Measurements from ENCODE around the gene FGFR3. TPM values are rescaled to one million over a fixed set of nuclear protein-coding genes. Genes with fewer than 3 reads are reported as not detected.

The FGFR3 gene
- total RNA-seq, 1 donor from 2014 or later = 32.1 TPM

DNA sequence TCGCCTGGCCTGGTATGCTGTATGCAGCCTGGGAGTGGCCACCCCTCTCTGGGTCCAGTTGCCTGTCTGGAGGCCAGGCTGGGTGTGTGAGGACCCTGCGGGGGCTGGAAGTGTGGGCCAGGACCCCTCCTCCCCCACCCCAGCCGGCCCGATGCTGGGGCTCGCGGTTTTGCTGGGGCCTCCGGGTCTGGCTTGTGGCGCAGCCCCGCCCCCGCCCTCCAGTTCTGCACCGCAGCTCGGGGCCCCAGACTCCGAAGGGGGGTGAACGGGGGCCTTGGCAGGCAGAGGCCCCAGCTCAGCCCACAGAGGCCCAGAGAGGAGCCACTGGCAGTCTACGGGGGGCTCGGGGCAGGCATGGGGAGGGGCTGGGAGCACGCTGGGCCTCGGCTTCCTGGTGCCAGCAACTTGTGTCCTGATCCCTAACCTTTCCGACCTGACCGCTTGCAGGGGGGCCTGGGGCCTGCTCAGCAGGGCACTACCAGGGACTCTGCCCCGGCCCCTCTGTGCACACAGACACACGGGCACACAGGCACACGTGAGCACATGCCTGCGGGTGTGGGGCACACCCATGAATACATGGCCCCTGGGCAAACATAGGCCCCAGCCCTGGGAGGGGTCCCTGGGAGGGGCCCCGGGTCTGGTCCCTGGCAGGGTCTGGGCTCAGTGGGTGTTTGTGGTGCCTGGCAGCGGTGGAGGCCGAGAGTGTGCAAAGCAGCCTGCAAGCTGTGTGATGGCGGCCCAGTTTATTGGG lies 21.4 kb upstream of the FGFR3 start:
- no peak overlapping the region for H3K4me3 ChIP-seq
- H3K36me3 ChIP-seq = no peaks in the 10 kb centered on the region
- intact Hi-C loops (cut with DNase I) = no loop called here
- H3K27ac ChIP-seq = no peak overlapping the region
- no peak for ATAC-seq
- no peaks in the 10 kb centered on the region for H3K9me3 ChIP-seq
- TF ChIP-seq, protein P1, sequence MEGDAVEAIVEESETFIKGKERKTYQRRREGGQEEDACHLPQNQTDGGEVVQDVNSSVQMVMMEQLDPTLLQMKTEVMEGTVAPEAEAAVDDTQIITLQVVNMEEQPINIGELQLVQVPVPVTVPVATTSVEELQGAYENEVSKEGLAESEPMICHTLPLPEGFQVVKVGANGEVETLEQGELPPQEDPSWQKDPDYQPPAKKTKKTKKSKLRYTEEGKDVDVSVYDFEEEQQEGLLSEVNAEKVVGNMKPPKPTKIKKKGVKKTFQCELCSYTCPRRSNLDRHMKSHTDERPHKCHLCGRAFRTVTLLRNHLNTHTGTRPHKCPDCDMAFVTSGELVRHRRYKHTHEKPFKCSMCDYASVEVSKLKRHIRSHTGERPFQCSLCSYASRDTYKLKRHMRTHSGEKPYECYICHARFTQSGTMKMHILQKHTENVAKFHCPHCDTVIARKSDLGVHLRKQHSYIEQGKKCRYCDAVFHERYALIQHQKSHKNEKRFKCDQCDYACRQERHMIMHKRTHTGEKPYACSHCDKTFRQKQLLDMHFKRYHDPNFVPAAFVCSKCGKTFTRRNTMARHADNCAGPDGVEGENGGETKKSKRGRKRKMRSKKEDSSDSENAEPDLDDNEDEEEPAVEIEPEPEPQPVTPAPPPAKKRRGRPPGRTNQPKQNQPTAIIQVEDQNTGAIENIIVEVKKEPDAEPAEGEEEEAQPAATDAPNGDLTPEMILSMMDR (IDR thresholded peaks at IDR 0.05) = no peak
- H3K4me1 ChIP-seq = peaks cover 3% of the 10 kb centered on the region
- no peak for DNase-seq
- H3K27me3 ChIP-seq = peaks cover 5% of the 10 kb centered on the region

DNA sequence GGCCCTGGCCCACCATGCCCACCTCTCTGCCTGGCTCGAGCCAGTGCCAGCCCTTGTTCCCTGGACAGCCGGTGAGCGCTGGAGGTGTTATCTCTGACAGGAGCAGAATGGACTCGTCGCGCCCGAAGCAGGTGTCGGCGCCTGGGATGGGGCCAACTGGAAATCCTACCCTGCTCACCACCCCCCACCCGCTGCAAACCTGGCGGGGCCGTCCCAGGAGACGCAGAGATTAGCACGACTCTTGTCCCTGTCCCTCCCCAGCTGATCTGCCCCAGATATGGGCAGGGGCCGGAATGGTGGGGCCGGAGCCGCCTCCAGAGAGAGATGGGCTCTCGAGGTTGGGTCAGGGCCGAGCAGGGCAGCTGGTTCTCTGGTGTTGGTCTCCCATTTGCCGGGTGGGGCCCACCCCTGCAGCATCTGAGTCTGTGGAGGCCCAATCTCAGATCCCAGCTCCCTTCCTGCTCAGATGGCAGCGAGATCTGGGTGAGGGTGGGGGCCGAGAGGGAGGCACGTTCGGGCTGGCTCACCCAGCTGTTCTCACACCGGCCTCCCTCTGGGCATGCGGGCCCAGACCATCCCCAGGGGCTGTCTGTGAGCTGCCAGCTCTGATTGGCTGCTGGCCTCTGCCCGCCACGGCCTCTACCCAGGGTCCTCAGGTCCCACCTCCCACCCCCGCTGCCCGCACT lies 20.1 kb upstream of the FGFR3 start:
- Histone ChIP-seq H3K36me3 (no peaks in the 10 kb centered on the region), H3K9me3 (no peaks in the 10 kb centered on the region), H3K27ac (no peak overlapping the region), H3K27me3 (peaks cover 5% of the 10 kb centered on the region), H3K4me1 (peaks cover 5% of the 10 kb centered on the region), H3K4me3 (no peak overlapping the region)
- intact Hi-C loops (cut with DNase I) = no loop called here
- ATAC-seq (no peak), DNase-seq (no peak)
- TF ChIP-seq, protein P1 (IDR thresholded peaks at IDR 0.05) = no peak

DNA sequence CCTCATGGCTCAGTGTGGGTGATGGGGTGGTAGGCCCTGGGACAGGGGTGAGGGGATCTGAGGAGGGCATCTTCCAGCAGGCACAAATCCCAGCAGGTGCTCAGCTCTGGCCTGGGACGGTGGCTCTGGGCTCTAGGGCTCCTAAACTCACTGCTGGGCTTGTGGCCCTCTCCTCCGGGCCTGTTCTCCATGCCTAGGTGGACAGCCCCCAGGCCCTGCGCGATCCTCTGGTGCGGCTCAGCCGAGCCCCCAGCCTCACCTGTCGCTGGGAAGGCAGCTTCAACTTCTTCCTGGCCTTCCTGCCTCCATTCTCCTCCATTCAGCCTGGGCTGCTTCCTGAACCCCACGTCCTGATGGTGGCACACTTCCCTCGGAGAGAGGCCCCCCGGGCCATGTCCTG lies 19.3 kb upstream of the FGFR3 start:
- H3K27me3 ChIP-seq = no peaks in the 10 kb centered on the region
- ATAC-seq (no peak), DNase-seq (no peak)
- intact Hi-C loops (cut with DNase I) = no loop called here
- H3K4me1 ChIP-seq = peaks cover 8% of the 10 kb centered on the region
- TF ChIP-seq, protein P1 (IDR thresholded peaks at IDR 0.05) = no peak
- no peak overlapping the region for H3K27ac ChIP-seq
- H3K36me3 ChIP-seq = no peaks in the 10 kb centered on the region
- no peak overlapping the region for H3K4me3 ChIP-seq
- H3K9me3 ChIP-seq = no peaks in the 10 kb centered on the region

DNA sequence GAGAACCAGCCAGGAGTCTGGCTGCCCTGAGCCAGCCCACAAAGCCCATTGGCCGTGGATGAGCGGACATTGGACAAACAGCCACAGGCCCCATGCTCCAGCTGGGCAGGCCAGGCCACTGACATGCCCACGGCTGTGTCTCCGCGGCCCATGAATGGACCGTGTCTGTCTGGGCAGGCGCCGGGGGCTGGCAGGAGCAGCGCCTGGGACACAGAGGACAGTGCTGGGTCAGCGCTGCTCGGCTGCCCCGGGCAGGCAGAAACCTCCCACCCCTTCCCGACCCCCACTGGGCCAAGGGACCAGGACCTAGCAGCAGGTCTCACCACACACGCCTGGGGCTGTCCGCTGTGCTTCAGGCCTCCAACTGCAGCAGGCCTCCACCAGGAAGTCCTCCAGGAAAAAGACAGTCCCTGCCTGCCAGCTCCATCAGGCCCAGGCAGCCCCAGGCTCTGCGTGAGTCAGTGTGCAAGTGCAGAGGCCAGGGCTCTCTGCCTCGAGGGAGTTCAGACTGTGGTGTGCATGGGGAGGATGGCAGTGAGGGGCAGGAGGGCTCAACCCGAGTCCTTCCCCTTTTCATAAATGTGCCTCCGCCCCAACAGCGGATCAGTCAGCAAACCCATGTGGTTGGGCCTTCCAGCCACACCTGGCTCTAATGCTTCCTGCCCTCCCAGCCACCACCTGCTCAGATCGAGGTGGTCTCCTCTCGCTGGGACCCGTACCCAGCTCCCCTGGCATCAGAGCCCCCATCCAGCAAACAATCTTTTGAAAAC lies 17.2 kb upstream of the FGFR3 start:
- DNase-seq = no peak
- Histone ChIP-seq H3K4me3 (no peak overlapping the region), H3K27ac (no peak overlapping the region), H3K9me3 (no peaks in the 10 kb centered on the region), H3K4me1 (peaks cover 8% of the 10 kb centered on the region), H3K27me3 (no peaks in the 10 kb centered on the region), H3K36me3 (no peaks in the 10 kb centered on the region)
- TF ChIP-seq, protein P1 (IDR thresholded peaks at IDR 0.05) = no peak
- intact Hi-C loops (cut with DNase I) = no loop called here
- ATAC-seq = no peak

DNA sequence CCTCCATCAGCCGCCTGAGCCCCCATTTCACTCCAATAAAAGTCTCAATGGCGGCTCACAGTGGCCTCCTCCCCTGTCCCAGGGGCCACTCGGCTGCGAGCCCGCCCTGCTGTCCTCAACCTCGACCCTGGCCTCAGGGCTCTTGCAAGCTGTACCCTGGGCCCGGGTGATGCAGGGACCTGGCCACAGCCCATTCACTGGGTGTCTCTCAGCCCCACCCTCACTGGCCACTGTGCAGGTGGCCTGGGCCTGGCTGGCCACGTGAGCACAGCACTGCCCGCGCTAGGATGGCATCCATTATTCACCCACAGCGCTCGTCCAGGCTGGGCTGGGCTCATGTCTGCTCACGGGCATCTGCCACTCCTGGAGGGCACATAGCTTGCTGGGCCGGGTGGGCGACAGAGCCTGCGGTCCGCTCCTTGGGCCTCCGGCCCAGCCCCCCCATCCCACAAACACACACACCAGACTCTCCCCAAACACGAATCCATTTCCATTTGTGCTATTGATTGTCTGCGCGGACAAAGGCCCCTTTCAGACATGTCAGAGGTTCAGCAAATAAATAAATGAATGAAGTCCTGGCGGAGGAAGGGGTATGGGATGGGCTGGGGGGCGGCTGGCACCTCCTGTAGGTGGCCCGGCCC lies 16.5 kb upstream of the FGFR3 start:
- DNase-seq (no peak), ATAC-seq (no peak)
- Histone ChIP-seq H3K4me3 (no peak overlapping the region), H3K27me3 (no peaks in the 10 kb centered on the region), H3K9me3 (no peaks in the 10 kb centered on the region), H3K4me1 (peaks cover 8% of the 10 kb centered on the region), H3K27ac (no peak overlapping the region), H3K36me3 (no peaks in the 10 kb centered on the region)
- intact Hi-C loops (cut with DNase I) = no loop called here
- TF ChIP-seq, protein P1 (IDR thresholded peaks at IDR 0.05) = no peak

All from upper lobe of right lung (tissue), 1 donor.